Measurements from ENCODE around the gene DYNLT2. TPM values are rescaled to one million over a fixed set of nuclear protein-coding genes. Genes with fewer than 3 reads are reported as not detected.

DYNLT2 gene
- total and polyA plus RNA-seq, 2 donors (not counting 1 experiment from before 2014, with no cell fraction given): 0.49 to 0.83 TPM

DNA sequence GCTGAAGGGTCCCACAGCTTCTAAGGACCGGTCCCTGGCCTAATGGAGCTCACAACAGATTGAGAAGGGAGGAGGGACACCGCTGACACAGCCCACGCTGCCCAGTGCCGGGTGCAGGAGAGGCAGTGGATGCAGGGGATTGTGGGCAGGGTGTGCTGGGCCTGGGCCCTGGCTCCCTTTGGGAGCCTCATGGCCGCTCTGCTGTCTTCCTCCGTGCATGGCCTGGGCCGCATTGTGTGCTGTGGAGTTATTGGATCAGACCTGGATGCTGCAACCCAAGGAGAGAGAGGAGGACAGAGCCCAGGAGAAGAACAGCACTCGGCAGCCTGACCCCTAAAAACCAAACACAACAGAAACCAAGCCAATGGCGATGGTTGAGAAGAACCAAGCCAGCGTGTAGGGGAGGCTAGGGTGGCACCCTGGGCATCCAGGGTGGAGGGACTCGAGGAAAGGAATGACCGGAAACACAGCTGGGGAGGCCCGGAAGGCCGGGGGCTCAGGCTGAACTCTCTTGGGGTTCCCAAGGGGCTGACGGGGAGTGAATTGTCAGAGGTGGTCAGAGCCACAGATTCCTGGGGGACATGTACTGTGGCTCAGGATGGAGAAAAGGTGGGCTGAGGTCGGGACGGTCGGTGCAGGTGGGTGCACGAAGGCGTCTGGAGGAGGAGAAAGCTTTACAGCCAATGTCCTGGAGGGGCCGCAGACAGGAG is 41.1 kb upstream of the DYNLT2 start:
- H3K4me3 ChIP-seq (replicated peaks in 1 of 4; ENCODE audit: control extremely low read depth in 1 of 4, insufficient read depth in 1 of 4, low read depth in 3 of 4, low read length in 4 of 4): no peak overlapping the region
- no peak overlapping the region for H3K9ac ChIP-seq (ENCODE audit: insufficient read depth, low read length)
- no peaks in the 10 kb centered on the region for H3K36me3 ChIP-seq (ENCODE audit: control insufficient read depth, insufficient read depth, low read length)
- H3K4me1 ChIP-seq (ENCODE audit: control insufficient read depth, extremely low read depth, insufficient read depth, low read length): no peaks in the 10 kb centered on the region
- no peaks in the 10 kb centered on the region for H3K9me3 ChIP-seq (ENCODE audit: control insufficient read depth, insufficient read depth, low read depth, low read length)
- H4K20me1 ChIP-seq (ENCODE audit: control insufficient read depth, extremely low read depth, insufficient read depth, low read length): no peaks in the 10 kb centered on the region
- TF ChIP-seq, protein P1, sequence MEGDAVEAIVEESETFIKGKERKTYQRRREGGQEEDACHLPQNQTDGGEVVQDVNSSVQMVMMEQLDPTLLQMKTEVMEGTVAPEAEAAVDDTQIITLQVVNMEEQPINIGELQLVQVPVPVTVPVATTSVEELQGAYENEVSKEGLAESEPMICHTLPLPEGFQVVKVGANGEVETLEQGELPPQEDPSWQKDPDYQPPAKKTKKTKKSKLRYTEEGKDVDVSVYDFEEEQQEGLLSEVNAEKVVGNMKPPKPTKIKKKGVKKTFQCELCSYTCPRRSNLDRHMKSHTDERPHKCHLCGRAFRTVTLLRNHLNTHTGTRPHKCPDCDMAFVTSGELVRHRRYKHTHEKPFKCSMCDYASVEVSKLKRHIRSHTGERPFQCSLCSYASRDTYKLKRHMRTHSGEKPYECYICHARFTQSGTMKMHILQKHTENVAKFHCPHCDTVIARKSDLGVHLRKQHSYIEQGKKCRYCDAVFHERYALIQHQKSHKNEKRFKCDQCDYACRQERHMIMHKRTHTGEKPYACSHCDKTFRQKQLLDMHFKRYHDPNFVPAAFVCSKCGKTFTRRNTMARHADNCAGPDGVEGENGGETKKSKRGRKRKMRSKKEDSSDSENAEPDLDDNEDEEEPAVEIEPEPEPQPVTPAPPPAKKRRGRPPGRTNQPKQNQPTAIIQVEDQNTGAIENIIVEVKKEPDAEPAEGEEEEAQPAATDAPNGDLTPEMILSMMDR (conservative IDR thresholded peaks at IDR 0.05 in 1 of 2, IDR thresholded peaks at IDR 0.05 in 1 of 2; ENCODE audit: low read depth in 1 of 2, low read length in 2 of 2): no peak
- no peak for TF ChIP-seq EZH2 (IDR thresholded peaks at IDR 0.05; ENCODE audit: low read length, missing control alignments)
- H3K27ac ChIP-seq (ENCODE audit: insufficient read depth, low read length): no peak overlapping the region
- H2AFZ ChIP-seq (ENCODE audit: low read length): no peak overlapping the region
- DNase-seq (ENCODE audit: low read depth in 2 of 2): no peak
- no peaks in the 10 kb centered on the region for H3K27me3 ChIP-seq (ENCODE audit: control insufficient read depth, insufficient read depth, low read length)
- H3K4me2 ChIP-seq (ENCODE audit: extremely low read depth, insufficient read depth, low read length): no peak overlapping the region
- no peaks in the 10 kb centered on the region for H3K79me2 ChIP-seq (ENCODE audit: control insufficient read depth, insufficient read depth, low read length)

DNA sequence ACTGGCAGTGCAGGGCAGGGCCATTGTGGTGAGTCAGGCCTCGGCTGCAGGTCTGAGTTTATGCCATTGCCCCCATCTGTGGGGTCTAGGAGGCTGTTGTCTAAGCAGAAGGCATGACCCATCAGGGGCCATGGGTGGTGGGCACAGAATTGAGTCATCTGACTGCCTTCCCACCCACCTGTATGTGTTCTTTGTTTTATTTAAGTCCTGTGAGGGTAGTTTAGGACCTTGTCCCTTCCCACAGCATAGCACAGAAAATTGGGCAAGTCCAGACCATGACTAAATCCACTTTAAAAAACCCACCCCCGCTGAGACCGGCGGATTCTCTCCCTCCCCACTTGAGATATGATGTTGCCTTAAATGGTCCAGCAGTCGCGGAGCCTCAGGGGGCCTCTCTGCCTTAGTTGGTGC is 40.4 kb upstream of the DYNLT2 start:
- no peak overlapping the region for H3K4me2 ChIP-seq (ENCODE audit: extremely low read depth, insufficient read depth, low read length)
- H3K4me3 ChIP-seq (replicated peaks in 1 of 4; ENCODE audit: control extremely low read depth in 1 of 4, insufficient read depth in 1 of 4, low read depth in 3 of 4, low read length in 4 of 4): no peak overlapping the region
- no peaks in the 10 kb centered on the region for H3K27me3 ChIP-seq (ENCODE audit: control insufficient read depth, insufficient read depth, low read length)
- TF ChIP-seq EZH2 (IDR thresholded peaks at IDR 0.05; ENCODE audit: low read length, missing control alignments): no peak
- TF ChIP-seq, protein P1 (conservative IDR thresholded peaks at IDR 0.05 in 1 of 2, IDR thresholded peaks at IDR 0.05 in 1 of 2; ENCODE audit: low read depth in 1 of 2, low read length in 2 of 2): no peak
- no peaks in the 10 kb centered on the region for H3K4me1 ChIP-seq (ENCODE audit: control insufficient read depth, extremely low read depth, insufficient read depth, low read length)
- H4K20me1 ChIP-seq (ENCODE audit: control insufficient read depth, extremely low read depth, insufficient read depth, low read length): no peaks in the 10 kb centered on the region
- H3K27ac ChIP-seq (ENCODE audit: insufficient read depth, low read length): no peak overlapping the region
- H3K36me3 ChIP-seq (ENCODE audit: control insufficient read depth, insufficient read depth, low read length): no peaks in the 10 kb centered on the region
- no peak overlapping the region for H2AFZ ChIP-seq (ENCODE audit: low read length)
- no peaks in the 10 kb centered on the region for H3K9me3 ChIP-seq (ENCODE audit: control insufficient read depth, insufficient read depth, low read depth, low read length)
- DNase-seq (ENCODE audit: low read depth in 2 of 2): peak in 1 of 2 donors; percentile 25
- H3K79me2 ChIP-seq (ENCODE audit: control insufficient read depth, insufficient read depth, low read length): no peaks in the 10 kb centered on the region
- no peak overlapping the region for H3K9ac ChIP-seq (ENCODE audit: insufficient read depth, low read length)

DNA sequence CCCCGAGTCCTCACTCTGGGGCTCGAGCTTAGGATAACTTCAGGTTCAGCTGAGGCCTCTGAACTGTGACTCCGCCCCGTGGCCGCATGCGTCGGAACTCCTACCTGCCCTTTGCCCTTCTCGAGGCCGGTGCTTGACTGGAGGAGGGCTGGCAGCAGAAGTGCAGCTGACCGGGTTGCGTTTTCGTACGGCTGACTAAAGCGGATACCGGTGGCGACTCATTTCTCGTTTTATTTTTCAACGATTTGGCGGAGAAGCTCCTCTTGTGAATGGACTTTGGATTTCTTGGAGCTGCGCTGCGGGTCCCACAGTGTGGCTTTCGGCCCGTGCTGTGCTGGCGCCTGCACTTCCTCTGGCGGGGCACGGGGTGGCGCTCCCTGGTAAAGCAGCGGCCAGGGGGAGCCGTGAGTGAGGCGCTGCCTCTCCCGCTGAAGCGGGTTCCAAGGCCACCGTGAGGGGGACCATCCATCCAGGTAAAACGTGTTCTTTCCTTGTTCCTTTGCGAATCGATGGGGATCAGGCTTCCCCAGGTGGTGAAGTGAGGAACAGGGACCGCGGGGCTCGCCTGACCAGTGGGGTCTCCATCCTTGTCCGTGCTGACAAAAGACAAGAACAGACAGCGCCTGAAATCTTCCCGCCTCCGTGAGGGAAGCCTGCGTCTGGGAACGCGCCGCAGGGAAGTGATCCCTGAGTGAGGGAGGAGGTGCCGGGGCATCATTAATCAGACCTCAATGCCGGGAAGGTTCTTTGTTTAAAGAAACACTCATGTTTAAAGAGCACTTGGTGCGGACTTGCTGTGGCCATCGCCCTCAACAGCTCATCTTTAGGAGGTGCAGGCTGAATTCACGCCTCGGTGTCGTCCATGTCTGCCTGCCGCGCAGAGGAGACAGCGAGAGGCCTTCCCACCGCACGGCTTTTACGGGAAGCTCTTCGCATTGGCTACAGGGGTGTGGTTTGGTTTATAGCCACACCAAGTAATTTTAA is 38.9 kb upstream of the DYNLT2 start:
- Histone ChIP-seq H3K79me2 (ENCODE audit: control insufficient read depth, insufficient read depth, low read length) (no peaks in the 10 kb centered on the region), H3K4me3 (replicated peaks in 1 of 4; ENCODE audit: control extremely low read depth in 1 of 4, insufficient read depth in 1 of 4, low read depth in 3 of 4, low read length in 4 of 4) (peak overlapping the region; percentile 53 to 64 (median 57)), H3K4me2 (ENCODE audit: extremely low read depth, insufficient read depth, low read length) (peak overlapping the region; percentile 94), H3K36me3 (ENCODE audit: control insufficient read depth, insufficient read depth, low read length) (no peaks in the 10 kb centered on the region), H3K9me3 (ENCODE audit: control insufficient read depth, insufficient read depth, low read depth, low read length) (no peaks in the 10 kb centered on the region), H3K27me3 (ENCODE audit: control insufficient read depth, insufficient read depth, low read length) (no peaks in the 10 kb centered on the region), H3K27ac (ENCODE audit: insufficient read depth, low read length) (peak overlapping the region; percentile 68), H4K20me1 (ENCODE audit: control insufficient read depth, extremely low read depth, insufficient read depth, low read length) (no peaks in the 10 kb centered on the region), H3K4me1 (ENCODE audit: control insufficient read depth, extremely low read depth, insufficient read depth, low read length) (no peaks in the 10 kb centered on the region), H2AFZ (ENCODE audit: low read length) (peak overlapping the region; percentile 94), H3K9ac (ENCODE audit: insufficient read depth, low read length) (peak overlapping the region; percentile 62)
- peak; percentile 63 to 73 for DNase-seq (ENCODE audit: low read depth in 2 of 2)
- TF ChIP-seq, protein P1 (conservative IDR thresholded peaks at IDR 0.05 in 1 of 2, IDR thresholded peaks at IDR 0.05 in 1 of 2; ENCODE audit: low read depth in 1 of 2, low read length in 2 of 2): peak; percentile 95 to 97
- no peak for TF ChIP-seq EZH2 (IDR thresholded peaks at IDR 0.05; ENCODE audit: low read length, missing control alignments)
